ENCODE results near the gene COMMD3.
A peak's percentile ranks its signal among the peaks of the same experiment; 100 is the strongest.
"Not testable (repeated sequence)": the region's sequence is repeated elsewhere in the genome, so short reads cannot be mapped to it uniquely, and the experiment has no call there.

Gene COMMD3

DNA sequence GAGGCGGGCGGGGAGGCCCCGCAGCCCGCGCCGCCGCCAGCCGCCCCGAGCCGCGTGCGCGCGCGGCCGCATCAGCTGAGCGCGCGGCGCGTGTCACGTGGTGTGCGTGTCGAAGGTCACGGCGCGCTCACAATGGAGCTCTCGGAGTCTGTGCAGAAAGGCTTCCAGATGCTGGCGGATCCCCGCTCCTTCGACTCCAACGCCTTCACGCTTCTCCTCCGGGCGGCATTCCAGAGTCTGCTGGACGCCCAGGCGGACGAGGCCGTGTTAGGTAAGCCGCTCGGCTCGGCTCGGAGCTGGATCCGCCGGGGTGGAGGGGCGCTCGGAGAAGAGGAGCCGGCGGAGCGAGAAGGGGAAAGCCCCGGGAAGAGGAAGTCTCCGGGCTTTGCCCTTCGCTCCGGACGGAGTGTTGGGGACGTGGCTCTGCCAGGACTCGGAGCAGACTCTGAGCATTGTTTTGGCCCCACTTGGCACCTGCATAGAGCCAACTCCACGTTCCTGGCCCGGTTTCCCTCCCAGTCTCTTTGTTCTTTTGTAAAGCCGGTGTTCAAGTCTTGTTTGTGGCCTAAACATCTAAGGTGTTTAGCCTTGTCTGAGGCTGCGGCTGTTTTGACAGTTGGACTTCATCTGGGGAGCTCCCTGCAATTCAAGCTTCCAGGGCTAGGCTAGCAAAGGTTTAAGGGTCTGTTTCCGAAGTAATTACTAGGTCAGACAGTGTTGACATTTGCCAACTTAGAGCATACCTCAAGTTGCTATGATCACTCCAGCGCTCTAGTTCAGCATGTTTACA is at the start of gene COMMD3:
TSS of gene COMMD3 (plus strand) at position 103 of the 790 bp plus-strand sequence. CDS start at position 133, 30 bp downstream.
- DNase-seq (ENCODE audit: low read depth, low spot score): peak; percentile 85

DNA sequence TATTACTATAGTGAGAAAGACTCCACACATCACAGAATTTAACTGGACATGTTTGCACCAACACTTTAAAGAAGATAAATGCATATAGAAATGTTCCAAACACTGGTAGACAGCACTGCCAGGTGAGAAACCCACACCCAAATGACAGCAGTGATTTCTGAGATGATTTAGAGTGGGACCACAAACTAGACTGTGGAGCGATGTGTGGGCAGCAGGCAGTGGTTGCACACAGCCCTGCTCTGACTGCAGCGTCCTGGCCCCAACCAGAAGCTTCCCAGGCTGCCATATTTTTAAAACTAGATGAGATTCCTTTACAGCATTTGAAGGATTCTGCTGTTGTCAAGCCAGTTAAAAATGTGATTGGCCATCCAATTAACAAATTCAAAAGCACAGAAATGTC is 47.7 kb upstream of the COMMD3 start:
- no peak for DNase-seq (ENCODE audit: low read depth, low spot score)

GRCh38 chr10:22271786-22272185 is 44.4 kb upstream of the COMMD3 start:
- no peak for DNase-seq (ENCODE audit: low read depth, low spot score)

DNA sequence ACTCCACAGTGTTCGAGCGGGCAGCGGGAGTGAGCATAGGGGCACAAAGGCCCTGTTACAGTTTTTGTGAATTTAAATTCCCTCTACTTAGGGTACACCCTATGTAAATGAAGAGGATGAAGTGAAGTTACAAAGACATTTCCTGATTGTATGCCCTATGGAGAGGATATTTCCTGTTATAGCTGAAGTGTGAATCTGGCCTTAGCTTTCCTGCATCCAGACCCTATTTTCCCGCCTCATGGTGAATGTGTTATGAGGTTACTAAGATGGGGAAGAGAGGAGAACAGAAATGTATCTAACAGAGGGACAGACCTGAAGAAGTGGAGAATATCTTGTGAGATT is 37.8 kb upstream of the COMMD3 start:
- no peak for DNase-seq (ENCODE audit: low read depth, low spot score)

GRCh38 chr10:22280078-22280477 is 36.1 kb upstream of the COMMD3 start:
- peak; percentile 26 for DNase-seq (ENCODE audit: low read depth, low spot score)

DNA sequence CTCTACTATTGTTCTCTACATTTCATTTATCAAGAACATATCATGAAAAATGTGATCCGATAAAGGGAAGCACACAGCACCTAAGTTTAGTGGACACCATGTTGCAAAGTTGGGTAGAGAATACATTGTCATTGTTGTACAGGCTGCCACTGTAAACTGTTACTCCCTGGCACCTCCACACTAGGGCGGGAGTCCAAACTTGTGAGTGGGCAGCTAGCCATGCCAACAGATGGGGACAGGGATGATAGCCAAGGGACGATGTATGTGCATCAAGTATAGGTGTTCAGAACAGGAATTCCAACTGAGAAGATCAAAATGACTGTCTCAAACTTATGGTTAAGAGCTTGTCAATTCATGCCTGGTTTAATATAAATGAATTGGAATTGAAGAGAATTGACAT is 31.1 kb upstream of the COMMD3 start:
- no peak for DNase-seq (ENCODE audit: low read depth, low spot score)

DNA sequence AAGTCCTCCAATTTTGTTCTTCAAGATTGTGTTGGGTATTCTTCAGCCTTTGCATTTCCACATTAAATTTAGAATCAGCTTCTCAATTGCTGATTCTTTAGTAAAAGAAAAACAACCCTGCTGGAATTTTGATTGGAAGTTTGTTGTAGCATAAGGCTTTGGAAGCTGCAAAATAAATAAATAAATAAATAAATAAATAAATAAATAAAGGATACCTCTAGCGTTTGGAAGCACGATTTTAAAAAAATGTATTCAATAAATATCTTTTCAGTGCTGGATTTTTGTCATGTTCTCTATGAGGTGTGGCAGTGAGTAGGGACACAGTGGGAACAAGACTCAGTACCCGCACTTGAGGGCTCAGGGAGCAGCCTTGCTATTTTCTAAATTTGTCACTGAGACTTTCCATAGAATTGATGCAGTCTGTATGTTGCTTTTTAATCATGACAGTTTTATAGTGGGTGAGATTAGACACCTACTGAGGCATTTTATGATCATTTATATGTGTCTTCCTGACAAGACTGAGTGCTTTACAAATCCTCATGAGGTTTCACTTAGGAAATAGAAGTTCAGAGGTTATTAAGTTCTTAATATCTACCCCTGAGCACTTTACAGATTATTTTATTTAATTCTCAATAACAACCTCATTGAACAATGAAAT is 22.3 kb upstream of the COMMD3 start:
- no peak for DNase-seq (ENCODE audit: low read depth, low spot score)

DNA sequence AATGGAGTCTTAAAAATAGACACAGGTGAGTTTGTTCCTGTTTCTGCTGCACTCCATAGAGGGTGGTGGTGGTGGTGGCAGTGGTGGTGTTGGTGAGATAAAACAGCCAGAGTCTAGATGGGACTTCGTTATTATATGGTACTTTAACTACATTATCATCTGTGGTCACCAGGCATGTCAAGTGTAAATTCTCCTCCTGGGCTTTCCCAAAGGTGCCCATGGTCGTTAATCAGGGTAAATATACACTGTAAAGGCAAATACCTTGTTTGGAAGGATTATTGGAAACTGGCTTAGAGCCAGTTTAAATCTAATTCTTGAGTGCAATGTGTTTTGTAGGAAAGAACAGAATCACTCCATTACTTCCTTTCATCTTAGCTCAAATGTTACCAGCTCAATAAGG is 21.5 kb upstream of the COMMD3 start:
- DNase-seq (ENCODE audit: low read depth, low spot score): no peak

DNA sequence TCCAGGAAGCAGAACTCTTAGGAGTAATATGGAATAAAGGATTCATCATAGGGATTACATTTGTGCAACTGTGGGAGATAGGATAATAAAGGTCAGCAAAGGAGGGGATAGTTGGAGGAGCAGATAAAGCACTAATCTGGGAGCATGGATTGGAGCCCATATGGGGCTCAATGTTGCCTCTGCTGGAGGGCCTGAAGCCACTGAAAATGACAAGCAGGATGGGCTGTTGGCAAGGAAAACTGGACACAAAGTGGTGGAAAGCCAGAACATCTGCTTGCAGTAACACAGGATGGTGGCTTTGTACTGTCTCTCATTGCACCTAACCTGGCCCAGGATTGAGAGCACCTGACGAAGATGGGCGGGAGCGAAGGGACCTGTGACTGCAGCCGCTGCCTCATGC is 15.0 kb upstream of the COMMD3 start:
- no peak for DNase-seq (ENCODE audit: low read depth, low spot score)

DNA sequence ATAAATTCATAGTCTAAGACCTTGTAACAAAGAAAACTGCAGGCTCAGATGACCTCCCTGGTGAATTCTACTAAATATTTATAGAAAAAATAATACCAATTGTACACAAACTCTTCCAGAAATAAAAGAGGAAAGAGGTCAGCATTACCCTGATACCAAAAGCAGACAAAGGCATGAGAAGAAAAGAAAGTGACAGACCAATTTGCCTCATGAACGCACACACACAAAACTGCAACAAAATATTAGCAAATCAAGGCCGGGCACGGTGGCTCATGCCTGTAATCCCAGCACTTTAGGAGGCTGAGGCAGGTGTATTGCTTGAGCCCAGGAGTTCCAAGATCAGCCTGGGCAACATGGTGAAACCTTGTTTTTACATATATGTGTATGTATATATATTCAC is 12.7 kb upstream of the COMMD3 start:
- no peak for DNase-seq (ENCODE audit: low read depth, low spot score)

DNA sequence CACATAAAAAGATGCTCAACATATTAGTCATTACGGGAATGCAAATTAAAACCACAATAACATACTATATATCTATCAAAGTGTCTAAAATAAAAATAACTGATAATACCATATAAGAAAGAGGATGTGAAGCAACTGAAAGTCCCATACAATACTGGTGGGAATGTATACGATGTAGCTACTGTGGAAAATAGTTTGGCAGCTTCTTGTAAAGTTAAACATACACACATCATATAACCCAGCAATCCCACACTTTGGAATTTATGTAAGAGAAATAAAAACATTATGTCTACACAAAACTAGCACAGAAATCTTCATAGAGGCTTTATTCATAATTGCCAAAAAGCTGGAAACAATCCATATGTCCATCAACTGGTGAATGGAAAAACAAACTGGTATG is 10.5 kb upstream of the COMMD3 start:
- DNase-seq (ENCODE audit: low read depth, low spot score): no peak

GRCh38 chr10:22308390-22308789 is 7.8 kb upstream of the COMMD3 start:
- DNase-seq (ENCODE audit: low read depth, low spot score): no peak

DNA sequence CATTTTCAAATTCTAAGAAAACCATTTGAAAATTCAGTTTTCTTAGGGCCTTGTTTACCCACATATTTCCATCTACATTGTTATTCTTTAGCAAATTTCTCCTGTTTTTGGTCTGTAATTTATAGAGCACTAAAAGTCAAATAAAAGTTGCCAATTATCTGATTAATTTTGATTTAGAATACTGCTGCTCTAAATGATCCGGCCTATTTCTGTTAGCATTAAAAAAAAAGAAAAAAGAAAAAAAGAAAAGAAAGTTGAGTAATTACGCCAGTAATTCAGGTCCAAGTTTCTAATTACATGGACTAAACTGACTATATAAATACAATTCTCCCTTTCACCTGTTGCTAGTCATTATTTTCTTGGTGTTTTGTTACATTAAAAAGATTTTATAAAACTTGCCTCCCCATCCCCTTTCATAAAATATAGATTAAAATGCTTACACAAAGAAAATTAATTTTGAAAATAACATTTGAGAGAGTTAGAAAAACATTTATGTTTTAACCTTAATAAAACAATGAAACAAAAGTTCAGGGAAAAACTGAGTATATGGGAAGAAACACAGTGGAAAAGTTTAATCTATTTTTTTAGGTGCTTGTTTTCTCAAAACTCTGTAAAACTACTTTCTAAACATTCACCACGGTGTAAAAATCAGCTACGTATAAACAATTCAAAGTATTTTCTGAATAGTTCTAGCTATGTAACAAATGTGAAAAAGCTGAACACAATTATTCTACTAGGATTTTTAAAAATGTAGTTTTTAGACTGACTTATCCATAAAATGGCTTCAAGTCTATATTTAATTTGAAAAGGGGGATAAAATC is 6.8 kb upstream of the COMMD3 start:
- no peak for DNase-seq (ENCODE audit: low read depth, low spot score)

GRCh38 chr10:22310012-22310411 is 6.2 kb upstream of the COMMD3 start:
- not testable (repeated sequence) for DNase-seq (ENCODE audit: low read depth, low spot score)

DNA sequence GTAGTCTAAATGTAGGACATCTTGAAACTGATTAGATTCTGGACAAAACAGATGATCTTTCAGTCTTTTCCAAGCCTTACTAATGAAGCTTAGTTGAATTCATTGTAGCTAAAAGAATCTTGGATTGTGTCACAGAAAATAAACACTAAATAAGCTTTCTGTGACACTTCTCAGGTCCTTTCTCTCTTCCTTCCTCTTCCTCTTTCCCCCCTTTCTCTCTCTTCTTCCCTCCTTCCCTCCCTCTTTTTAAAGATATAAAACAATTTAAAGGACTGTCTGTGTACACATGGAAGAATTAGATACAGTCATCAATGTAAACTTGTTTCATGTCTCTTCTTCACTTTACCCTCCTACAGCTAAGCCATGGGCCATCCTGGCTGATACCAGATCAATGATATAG is 5.3 kb upstream of the COMMD3 start:
- no peak for DNase-seq (ENCODE audit: low read depth, low spot score)

DNA sequence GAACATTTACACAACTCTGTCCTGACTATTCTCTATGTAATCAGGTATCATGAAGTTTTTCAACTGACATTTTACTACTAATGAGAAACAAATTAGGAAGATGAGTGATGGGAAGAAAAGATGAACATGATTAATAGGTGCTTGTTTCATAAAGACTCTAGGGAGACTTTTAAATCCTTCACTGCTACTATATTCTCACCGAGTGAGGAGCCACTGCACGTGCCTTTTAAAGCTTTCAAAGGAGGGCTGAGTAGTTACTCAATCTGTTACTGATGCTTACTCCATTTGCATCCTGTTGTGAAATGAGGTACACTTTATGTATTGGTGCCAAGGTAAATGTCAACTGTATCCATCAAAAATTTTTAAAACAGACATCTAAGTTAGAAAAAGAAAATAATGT is 1.3 kb upstream of the COMMD3 start:
- no peak for DNase-seq (ENCODE audit: low read depth, low spot score)

GRCh38 chr10:22315455-22316285 is 518 bp upstream of the COMMD3 start:
- DNase-seq (ENCODE audit: low read depth, low spot score): peak; percentile 71

DNA sequence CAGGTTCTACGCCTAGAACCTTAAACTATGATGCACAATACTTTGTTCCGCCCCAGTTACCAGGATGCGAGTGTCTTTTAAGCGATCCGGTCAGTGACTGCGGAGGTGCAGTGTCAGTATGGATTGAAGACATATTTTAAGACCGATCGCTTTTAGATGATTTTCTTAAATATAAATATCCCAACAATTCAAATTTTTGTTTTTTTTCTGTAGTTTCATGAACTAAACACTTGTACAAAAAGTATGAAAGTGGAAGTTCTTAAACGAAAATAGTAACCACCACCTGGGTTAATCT is 835 bp downstream of the COMMD3 start:
- no peak for DNase-seq (ENCODE audit: low read depth, low spot score)

DNA sequence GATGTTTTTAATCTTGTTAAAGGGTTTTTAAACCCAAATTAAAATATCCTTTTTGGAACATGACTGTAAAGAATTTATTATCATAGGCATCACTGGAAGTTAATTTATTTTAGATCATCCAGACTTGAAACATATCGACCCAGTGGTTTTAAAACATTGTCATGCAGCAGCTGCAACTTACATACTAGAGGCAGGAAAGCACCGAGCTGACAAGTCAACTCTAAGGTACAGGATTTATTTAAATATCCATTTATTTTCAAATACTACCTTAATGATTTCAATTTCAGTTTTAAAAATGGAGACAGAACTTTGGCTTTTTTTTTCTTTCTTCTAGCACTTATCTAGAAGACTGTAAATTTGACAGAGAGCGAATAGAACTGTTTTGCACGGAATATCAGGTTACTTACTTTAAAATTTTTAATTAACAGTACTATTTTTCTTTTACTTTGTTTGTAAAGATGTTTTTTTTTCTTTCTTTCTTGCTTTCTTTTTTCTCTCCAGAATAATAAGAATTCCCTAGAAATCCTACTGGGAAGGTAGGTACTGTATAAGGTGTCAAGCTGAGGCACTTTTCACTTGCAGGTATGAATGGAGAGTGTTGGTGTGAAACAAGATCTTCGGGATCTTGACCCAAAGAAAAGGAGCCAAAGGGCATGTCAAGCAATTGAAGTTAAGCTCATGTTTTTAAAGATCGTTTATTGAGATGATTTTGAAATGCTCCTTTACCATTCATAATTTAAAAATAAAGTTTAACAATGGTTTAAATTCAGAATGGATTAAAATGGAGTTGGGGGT is 1.8 kb downstream of the COMMD3 start:
- no peak for DNase-seq (ENCODE audit: low read depth, low spot score)

DNA sequence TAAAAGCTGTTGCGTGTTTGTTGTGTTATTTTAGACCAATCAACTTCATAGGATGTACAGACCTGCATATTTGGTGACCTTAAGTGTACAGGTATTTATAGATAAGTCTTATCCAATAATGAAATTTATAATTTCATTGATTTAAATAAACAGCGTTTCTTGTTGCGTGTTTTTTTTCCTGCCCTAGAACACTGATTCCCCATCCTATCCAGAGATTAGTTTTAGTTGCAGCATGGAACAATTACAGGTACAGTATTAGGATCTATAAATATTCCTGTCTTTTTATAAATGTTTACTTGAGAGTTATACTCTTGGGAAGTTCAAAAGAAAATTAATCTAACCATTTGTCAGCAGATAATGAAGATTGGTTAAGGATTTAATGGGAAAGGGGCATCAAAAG is 2.6 kb downstream of the COMMD3 start:
- DNase-seq (ENCODE audit: low read depth, low spot score): no peak

DNA sequence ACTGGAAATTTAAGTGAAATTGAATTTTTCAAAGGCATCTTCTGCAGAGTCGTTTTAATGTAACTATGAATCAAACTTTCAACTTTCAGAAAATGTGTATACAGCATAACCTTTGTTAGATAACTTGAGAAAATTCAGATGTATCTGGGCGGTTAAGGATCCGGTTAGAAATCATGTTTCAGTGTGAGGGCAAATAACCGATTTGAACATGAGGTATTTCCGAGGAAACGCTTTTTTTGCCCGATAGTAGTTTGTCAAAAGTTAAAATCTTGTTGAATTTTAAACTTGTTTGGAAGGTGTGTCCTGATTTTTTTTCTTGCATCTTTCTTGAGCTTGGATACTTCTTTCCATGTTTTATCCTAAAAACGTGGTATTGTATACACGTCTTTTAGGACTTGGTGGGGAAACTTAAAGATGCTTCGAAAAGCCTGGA is 3.4 kb downstream of the COMMD3 start:
- no peak for DNase-seq (ENCODE audit: low read depth, low spot score)

Data from ELF-1 (cell line).